ENCODE results near the gene KCNK3. TPM values are rescaled to one million over a fixed set of nuclear protein-coding genes. Genes with fewer than 3 reads are reported as not detected.

The KCNK3 gene
- total and polyA plus RNA-seq, 2 of the 13 experiments (the other 11 are each of a cell fraction or from before 2014, with no cell fraction given), result not detected

- TF ChIP-seq PRDM4 (CRISPR knock-in tag; IDR thresholded peaks at IDR 0.05; ENCODE audit: borderline replicate concordance) (no peak), TFE3 (CRISPR knock-in tag; IDR thresholded peaks at IDR 0.05) (peak; percentile 82), NFATC3 (CRISPR knock-in tag; IDR thresholded peaks at IDR 0.05) (0 out of 2 replicates have a peak, but pooled peaks have one; percentile 79), NFE2L1 (CRISPR knock-in tag; IDR thresholded peaks at IDR 0.05; ENCODE audit: borderline replicate concordance) (no peak), REXO4 (CRISPR knock-in tag; IDR thresholded peaks at IDR 0.05; ENCODE audit: borderline replicate concordance) (0 out of 2 replicates have a peak, but pooled peaks have one; percentile 28), AKNA (CRISPR knock-in tag; IDR thresholded peaks at IDR 0.05; ENCODE audit: borderline replicate concordance) (no peak), ZBTB8A (CRISPR knock-in tag; IDR thresholded peaks at IDR 0.05; ENCODE audit: borderline replicate concordance, low read depth) (no peak; the same call in 1 of the 2 replicates), ZBTB42 (CRISPR knock-in tag; IDR thresholded peaks at IDR 0.05) (peak; percentile 85; the same call in 1 of the 2 replicates), ERF (CRISPR knock-in tag; IDR thresholded peaks at IDR 0.05) (peak; percentile 71; the same call in 1 of the 2 replicates), STAT6 (CRISPR knock-in tag; IDR thresholded peaks at IDR 0.05; ENCODE audit: borderline replicate concordance) (no peak), GRHL1 (CRISPR knock-in tag; conservative IDR thresholded peaks at IDR 0.05) (no peak), KLF6 (CRISPR knock-in tag; IDR thresholded peaks at IDR 0.05) (peak; percentile 79), ZC3H4 (CRISPR knock-in tag; IDR thresholded peaks at IDR 0.05; ENCODE audit: borderline replicate concordance) (no peak), KLF13 (CRISPR knock-in tag; IDR thresholded peaks at IDR 0.05) (peak; percentile 92)
Measured at GRCh38 chr2:26764078-26764887, 71.8 kb downstream of the KCNK3 start, which contains the start of gene SLC35F6 (continued).

Measured in HepG2 (cell line).